Activated CD8-positive, alpha-beta memory T cell treated with anti-CD3 and anti-CD28 coated beads, Interleukin-2, amount 50 U/mL, for 1 hour (primary cell): ENCODE results near the gene OR6N2.

Source experiments
- DNase-seq: peaks from one replicate; pipeline ENCODE4 v3.0.0-alpha.2; 2020; ENCODE audit errors: extremely low read depth

The OR6N2 gene, protein sequence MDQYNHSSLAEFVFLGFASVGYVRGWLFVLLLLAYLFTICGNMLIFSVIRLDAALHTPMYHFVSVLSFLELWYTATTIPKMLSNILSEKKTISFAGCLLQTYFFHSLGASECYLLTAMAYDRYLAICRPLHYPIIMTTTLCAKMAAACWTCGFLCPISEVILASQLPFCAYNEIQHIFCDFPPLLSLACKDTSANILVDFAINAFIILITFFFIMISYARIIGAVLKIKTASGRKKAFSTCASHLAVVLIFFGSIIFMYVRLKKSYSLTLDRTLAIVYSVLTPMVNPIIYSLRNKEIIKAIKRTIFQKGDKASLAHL

DNA sequence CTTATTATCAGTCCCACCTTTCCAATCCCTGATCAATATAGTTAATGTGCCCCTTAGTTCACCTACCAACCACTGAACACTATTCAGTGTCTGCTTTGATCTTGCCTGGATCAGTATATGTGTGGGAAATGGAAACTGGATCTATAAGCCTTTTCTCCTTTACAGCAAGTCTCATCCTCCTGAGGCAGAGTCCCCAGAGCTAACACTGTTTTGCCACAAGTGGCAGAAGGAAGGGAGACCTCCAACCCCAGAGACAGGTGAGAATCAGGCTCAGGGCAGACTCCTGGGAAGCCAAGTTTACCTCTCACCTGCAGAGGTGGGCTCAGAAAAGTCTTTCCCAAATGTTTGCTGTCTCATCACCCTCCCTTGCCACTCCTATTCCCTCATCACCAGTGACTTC lies at the start of gene OR6N2:
TSS of gene OR6N2 (minus strand) at position 101 of the 400 bp plus-strand sequence. CDS start 3,569 bp downstream, outside the sequence.
- no peak for DNase-seq

DNA sequence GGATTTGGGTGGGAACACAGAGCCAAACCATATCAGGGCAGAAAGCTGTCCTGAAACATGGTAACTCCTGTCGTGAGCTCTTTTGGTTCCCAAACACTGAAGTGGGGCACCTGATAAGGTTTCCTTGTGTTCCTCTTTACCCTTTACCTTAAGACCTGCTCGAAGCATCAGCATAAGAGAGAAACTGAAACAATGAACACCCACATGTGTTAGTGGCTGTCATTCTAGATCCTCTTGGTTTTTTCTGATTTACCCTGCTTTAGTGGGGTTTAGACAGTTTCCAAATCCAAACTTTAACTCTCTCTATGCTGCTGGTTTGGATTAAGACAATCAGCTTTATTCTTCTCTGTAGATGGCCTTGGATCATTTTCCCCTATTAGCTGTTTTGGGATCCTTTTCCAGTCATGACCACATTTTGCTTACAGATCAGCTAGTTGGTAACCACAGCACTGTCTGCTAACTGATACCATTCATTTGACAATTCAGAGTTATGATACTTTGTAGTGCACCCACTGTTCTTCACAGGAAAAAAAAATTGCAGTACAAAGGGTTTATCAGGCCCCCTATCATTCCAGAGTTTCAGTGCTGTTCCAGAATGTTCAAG lies 49.2 kb upstream of the OR6N2 start:
- DNase-seq: no peak

- DNase-seq: no peak
These were observed 40.7 kb upstream of the OR6N2 start for GRCh38 chr1:158821723-158822122.

DNA sequence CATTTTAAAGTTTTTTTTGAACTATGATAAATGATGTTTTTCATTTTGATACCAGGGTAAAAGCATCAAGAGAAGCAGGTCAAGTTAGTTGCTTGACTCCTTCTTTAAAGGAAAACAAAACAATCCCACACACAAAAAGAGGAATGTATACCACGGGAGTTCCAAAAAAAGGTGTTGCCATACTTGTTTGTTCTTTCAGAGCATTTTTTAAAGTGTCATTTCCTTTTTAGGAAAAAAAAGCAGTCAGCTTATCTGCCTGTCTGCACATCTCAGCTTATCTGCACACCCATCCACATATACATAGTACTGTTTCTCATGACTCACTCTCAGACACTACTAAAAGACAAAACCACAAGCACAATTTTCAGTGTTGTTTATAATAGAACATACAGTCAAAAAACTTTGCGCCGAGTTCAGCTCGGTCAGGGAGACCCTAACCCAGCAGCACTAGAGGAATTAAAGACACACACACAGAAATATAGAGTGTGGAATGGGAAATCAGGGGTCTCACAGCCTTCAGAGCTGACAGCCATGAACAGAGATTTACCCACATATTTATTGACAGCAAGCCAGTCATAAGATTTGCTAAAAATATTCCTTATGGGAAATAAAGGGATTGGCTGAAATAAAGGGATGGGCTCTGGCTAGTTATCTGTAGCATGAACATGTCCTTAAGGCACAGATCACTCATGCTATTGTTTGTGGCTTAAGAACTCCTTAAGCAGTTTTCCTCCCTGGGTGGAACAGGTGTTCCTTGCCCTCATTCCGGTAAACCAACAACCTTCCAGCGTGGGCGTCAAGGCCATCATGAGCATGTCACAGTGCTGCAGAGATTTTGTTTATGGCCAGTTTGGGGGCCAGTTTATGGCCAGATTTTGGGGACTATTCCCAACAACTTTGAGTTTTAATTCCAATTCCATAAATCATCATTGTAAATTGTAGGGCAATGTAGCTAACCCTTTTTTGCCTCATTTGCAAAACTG lies 38.7 kb upstream of the OR6N2 start:
- no peak for DNase-seq

GRCh38 chr1:158818975-158819431 lies 38.0 kb upstream of the OR6N2 start:
- DNase-seq: no peak

DNA sequence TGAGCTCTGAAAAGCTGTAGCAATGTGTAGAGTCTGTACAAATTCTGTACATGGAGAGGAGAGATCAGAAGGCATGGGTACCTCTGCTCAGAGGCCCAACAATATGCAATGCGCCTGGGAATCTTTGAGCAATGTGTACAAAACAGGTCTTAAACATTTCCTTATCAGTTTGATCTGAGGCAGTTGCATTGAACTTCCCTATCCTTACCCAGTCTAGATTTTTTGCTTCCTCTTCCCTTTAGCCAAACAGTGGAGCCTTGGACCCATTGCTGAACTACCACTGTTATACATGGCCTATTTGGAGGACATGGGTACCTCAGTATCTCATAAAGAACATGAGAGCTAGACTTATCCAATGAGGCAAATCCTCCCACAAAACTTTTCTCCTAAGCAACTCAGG lies 37.6 kb upstream of the OR6N2 start:
- no peak for DNase-seq

- DNase-seq: no peak
These were observed 34.0 kb upstream of the OR6N2 start for GRCh38 chr1:158814970-158815369.

- no peak for DNase-seq
These were observed 32.2 kb upstream of the OR6N2 start for GRCh38 chr1:158813164-158813563.

GRCh38 chr1:158812336-158812735 lies 31.3 kb upstream of the OR6N2 start:
- no peak for DNase-seq

DNA sequence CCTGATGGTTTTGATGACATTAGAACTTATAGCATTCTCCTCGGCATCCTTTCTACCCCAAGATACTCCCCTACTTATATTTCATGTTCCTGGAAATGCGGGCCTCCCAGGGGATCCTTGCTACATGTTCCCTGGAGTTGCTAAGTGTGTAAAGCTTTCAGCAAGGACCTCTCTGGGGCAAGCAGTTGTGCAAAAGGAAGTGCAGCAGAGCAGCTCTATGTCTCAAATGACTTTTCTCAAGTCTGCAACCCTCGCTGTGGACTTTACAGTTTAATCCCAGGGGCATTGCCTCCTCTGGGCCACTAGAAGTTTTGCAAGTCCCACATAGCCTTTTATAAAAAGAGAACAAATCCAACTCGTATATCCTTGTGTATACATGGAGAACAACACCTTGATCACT lies 29.3 kb upstream of the OR6N2 start:
- DNase-seq: no peak

DNA sequence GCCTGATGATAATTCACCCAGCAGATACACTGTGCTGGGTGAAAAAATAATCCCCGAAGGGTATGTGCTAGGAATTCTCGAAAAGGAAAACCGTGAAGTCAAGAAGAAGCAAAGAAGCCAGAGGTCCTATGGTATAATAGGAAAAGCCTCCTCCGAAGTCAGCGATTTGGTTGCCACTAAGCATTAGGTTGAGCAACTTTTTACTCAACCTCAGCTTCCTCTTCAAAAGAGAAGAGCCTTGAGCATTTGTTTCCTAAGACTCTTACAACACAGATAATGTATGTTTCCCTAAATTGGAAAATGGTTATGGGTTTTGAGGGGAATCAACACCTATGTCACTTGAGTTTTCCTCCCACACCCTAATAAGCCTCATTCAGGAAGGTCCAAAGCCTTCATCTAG lies 28.9 kb upstream of the OR6N2 start:
- no peak for DNase-seq

GRCh38 chr1:158809256-158809655 lies 28.3 kb upstream of the OR6N2 start:
- no peak for DNase-seq

- DNase-seq: no peak
These were observed 26.0 kb upstream of the OR6N2 start for GRCh38 chr1:158806916-158807536.

DNA sequence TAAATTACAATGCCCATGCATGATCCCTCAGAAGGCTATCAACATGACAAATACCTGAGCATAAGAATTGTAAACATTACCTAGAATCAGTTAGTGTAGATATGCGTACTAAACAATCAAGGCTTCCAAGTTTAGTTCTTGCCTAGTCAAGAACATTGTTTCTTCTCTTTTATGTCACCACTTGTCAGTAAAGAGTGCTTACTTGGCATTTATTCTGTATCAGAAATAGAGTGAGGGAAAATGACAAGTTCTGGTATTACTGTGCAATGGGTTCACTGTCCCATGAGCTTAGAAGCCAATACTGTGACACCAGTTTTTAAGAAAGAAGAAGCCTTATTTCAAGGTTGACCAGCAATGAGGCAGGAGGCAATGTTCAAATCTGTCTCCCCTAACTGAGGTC lies 22.7 kb upstream of the OR6N2 start:
- DNase-seq: no peak

DNA sequence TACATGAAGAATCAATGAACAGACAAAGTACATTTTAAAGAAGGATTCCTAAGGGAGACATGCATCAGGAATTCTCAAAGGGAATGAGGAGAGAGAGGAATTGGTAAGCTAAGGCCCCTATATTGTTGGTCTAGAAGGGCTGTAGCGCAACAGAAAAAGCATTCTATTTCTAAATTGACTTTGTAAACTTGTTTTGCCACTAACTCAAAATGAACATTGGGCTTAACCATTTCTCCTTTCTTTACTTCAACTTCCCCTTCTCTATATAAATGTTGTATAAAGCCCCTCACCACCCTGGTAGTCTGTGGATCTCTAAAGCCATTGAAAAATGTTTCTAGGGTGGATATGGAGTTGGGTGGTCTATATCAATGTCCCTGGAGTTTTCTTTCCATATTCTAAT lies 20.4 kb upstream of the OR6N2 start:
- no peak for DNase-seq

DNA sequence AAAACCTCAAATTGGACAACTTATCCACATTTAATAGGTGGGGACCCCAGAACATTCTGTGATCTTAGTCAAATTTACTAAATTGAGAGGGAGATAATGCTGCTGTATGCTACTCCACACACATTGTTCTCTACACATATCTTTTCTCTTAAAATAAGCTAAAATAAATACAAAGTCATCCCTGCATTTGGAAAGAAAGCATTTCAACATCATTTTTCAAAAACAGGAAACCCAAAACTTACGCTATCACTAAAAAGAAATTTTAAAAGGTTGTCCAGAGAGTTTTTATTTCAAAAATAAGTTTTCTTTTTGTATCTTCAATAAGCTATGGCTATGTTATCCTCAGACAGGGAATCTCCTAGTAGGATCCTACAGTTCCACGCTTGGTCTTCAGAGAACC lies 19.5 kb upstream of the OR6N2 start:
- DNase-seq: no peak

GRCh38 chr1:158799689-158800088 lies 18.7 kb upstream of the OR6N2 start:
- no peak for DNase-seq

DNA sequence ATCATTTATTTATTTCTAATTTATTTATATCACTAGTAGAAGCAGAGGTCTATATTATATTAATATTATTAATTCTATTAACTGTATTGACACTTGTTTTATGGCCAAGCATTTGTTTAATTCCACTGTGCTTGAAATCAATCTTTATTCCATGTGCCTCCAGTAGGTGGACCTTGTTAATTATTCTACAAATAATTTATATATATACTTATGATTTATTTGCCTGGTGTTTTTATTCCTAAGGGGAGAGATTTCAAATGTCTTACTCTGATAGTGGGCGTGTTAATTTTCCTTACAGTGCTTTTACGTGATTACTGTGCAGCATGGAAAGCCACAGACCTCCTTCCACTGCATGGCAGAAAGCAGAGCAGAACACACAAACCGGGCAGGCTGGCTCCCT lies 17.5 kb upstream of the OR6N2 start:
- DNase-seq: no peak

GRCh38 chr1:158794247-158794646 lies 13.2 kb upstream of the OR6N2 start:
- DNase-seq: no peak

DNA sequence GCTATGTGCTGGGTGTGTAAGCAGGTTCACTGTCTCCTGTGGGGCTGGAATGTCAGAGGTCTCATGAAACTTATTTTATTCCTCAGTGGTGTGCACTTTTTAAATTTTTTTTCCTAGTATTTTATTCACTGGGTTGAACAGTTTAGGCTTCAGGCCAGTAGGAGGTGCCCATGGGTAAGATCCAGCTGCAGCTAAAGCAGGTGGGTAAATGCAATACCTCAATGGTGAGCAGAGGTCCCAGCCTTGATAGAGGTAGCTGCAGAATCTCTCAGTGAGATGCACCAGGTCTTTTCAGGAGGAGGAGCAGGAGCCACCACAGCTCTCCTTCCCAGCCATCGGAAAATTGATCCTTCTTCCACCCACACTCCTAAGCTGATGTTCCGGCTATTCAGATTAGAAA lies 12.6 kb upstream of the OR6N2 start:
- no peak for DNase-seq

GRCh38 chr1:158771950-158772866 lies 8.8 kb downstream of the OR6N2 start, which contains the start of gene OR6N1:
TSS of gene OR6N1 (minus strand) at chr1:158772195. CDS start at chr1:158766682, 5,513 bp downstream.
- no peak for DNase-seq
